DOHH2 (cell line): ENCODE measurements around the gene TRIP11.

Source experiments
- CTCF ChIP-seq: fragments of 200-600 bp; sonication (generic); IDR thresholded peaks from one replicate; pipeline ENCODE4 v1.5.1; 2014; ENCODE audit warnings: antibody characterized with exemption, mild to moderate bottlenecking, low read depth, low read length; ENCODE audit not compliant: poor library complexity, severe bottlenecking
- EZH2phosphoT487 ChIP-seq: fragments of 200-600 bp; sonication (generic); IDR thresholded peaks from 2 replicates; pipeline ENCODE4 v1.6.1; 2017; ENCODE audit warnings: borderline replicate concordance, mild to moderate bottlenecking, antibody characterized with exemption, low read length, moderate library complexity, mixed read lengths

GRCh38 chr14:91918186-91918883 lies 121.5 kb downstream of the TRIP11 start:
- TF ChIP-seq CTCF (no peak), EZH2phosphoT487 (no peak)
